Measurements from ENCODE around the gene TMEM198. TPM values are rescaled to one million over a fixed set of nuclear protein-coding genes. Genes with fewer than 3 reads are reported as not detected.

The TMEM198 gene
- polyA plus RNA-seq, 1 donor from 2014 or later = 44.0 TPM

DNA sequence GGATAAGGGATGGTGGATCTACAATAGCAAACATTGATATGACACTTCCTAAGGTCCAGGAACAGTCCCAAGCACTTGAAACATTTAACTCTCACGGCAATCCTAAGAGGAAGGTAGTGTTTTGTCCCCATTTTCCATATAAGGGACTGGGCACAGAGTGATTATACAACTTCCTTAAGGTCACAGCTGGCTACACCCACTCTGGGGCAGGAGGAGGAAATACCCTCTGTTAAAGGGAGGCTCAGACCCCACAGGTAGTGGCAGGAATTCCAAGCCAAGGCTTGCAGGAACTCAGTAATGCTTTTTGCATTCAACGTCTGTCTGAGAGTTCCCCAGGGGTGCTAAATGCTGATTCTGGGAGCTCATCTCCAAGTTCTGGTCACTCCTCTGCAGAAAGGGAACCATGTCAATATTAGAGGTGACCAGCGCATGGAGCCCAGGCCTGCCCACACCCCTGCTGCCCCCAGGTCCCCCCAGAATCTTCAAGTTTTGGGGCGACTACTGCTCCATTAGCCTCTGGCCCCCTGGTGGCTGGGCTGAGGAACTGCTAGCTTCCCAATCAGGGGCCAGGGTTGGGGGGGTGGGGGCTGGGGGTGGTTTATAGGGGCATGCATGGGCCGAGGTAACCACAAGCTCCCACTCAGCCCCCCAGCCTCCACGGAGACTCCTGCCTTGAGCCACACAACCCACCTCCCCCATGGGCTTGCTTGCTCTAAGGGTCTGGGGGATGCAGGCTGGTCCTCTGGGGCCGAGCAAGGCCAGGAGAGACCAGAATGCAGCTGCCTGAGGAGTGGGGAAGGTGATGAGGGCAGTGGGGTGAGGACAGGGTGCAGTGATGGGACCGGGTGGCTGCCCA, 16.4 kb downstream of the TMEM198 start:
- Histone ChIP-seq H3K36me3 (ENCODE audit: insufficient read depth, low read length) (no peaks in the 10 kb centered on the region), H4K20me1 (ENCODE audit: insufficient read depth) (no peaks in the 10 kb centered on the region), H3K9ac (ENCODE audit: low read length) (no peak overlapping the region), H3K4me2 (ENCODE audit: low read length) (no peak overlapping the region), H3F3A (ENCODE audit: insufficient read depth, low read length, poor library complexity, severe bottlenecking) (no peaks in the 10 kb centered on the region), H2AFZ (ENCODE audit: low read depth, low read length) (no peak overlapping the region), H3K79me2 (replicated peaks; ENCODE audit: insufficient read depth, low read length) (no peaks in the 10 kb centered on the region), H3K27ac (ENCODE audit: low read length) (no peak overlapping the region), H3K9me3 (ENCODE audit: low read length) (no peaks in the 10 kb centered on the region), H3K27me3 (ENCODE audit: insufficient read depth, low read depth, low read length) (no peaks in the 10 kb centered on the region), H3K9me2 (ENCODE audit: insufficient read depth, low read length) (no peaks in the 10 kb centered on the region), H3K4me3 (ENCODE audit: low read length) (no peak overlapping the region)
- TF ChIP-seq MXI1 (conservative IDR thresholded peaks at IDR 0.05; ENCODE audit: poor library complexity, severe bottlenecking) (no peak), EP300 (conservative IDR thresholded peaks at IDR 0.05; ENCODE audit: poor library complexity, severe bottlenecking) (no peak), CTCF (IDR thresholded peaks at IDR 0.05; ENCODE audit: poor library complexity, severe bottlenecking) (peak; percentile 26)

DNA sequence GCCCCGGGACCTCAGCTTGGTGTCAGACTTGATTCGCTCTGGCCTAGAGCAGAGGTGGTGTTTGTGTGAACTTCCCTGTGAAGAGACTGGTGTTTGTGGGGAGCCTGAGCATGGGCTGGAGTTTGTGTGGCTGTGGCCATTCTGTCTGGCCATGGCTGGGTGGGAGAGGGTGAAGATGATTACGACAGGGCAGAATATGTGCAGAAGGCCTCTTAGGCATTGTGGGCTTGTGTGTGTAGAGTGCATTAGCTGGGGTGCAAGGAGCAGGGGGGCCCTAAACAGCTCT, 17.0 kb downstream of the TMEM198 start:
- Histone ChIP-seq H2AFZ (ENCODE audit: low read depth, low read length) (no peak overlapping the region), H3K9ac (ENCODE audit: low read length) (no peak overlapping the region), H3K27ac (ENCODE audit: low read length) (no peak overlapping the region), H3K9me3 (ENCODE audit: low read length) (no peaks in the 10 kb centered on the region), H3F3A (ENCODE audit: insufficient read depth, low read length, poor library complexity, severe bottlenecking) (no peaks in the 10 kb centered on the region), H3K4me3 (ENCODE audit: low read length) (no peak overlapping the region), H4K20me1 (ENCODE audit: insufficient read depth) (no peaks in the 10 kb centered on the region), H3K4me2 (ENCODE audit: low read length) (no peak overlapping the region), H3K79me2 (replicated peaks; ENCODE audit: insufficient read depth, low read length) (no peaks in the 10 kb centered on the region), H3K9me2 (ENCODE audit: insufficient read depth, low read length) (no peaks in the 10 kb centered on the region), H3K36me3 (ENCODE audit: insufficient read depth, low read length) (no peaks in the 10 kb centered on the region), H3K27me3 (ENCODE audit: insufficient read depth, low read depth, low read length) (no peaks in the 10 kb centered on the region)
- TF ChIP-seq SMC3 (conservative IDR thresholded peaks at IDR 0.05; ENCODE audit: poor library complexity) = no peak
- TF ChIP-seq POLR2AphosphoS5 (IDR thresholded peaks at IDR 0.05) = no peak
- no peak for TF ChIP-seq RAD21 (conservative IDR thresholded peaks at IDR 0.05)
- no peak for TF ChIP-seq CTCF (IDR thresholded peaks at IDR 0.05; ENCODE audit: poor library complexity, severe bottlenecking)
- TF ChIP-seq EZH2 (IDR thresholded peaks at IDR 0.05; ENCODE audit: borderline replicate concordance, insufficient read depth, low read length, poor library complexity, severe bottlenecking) = no peak
- no peak for TF ChIP-seq TAF1 (IDR thresholded peaks at IDR 0.05; ENCODE audit: low read depth)
- TF ChIP-seq REST (IDR thresholded peaks at IDR 0.05; ENCODE audit: borderline replicate concordance) = no peak
- no peak for TF ChIP-seq EP300 (conservative IDR thresholded peaks at IDR 0.05; ENCODE audit: poor library complexity, severe bottlenecking)
- TF ChIP-seq MXI1 (conservative IDR thresholded peaks at IDR 0.05; ENCODE audit: poor library complexity, severe bottlenecking) = no peak
